Stimulated activated CD8-positive, alpha-beta memory T cell treated with anti-CD3 and anti-CD28 coated beads, Interleukin-2, amount 100 ng/mL, for 48 hours (primary cell): ENCODE results near the gene EXOSC10.
"Not testable (repeated sequence)": the region's sequence is repeated elsewhere in the genome, so short reads cannot be mapped to it uniquely, and the experiment has no call there.

Source experiments
- DNase-seq, 2 donors: peaks; one replicate each; pipeline ENCODE4 v3.0.0-alpha.2; 2020; ENCODE audit warnings: low read depth in 2 of 2

The EXOSC10 gene

DNA sequence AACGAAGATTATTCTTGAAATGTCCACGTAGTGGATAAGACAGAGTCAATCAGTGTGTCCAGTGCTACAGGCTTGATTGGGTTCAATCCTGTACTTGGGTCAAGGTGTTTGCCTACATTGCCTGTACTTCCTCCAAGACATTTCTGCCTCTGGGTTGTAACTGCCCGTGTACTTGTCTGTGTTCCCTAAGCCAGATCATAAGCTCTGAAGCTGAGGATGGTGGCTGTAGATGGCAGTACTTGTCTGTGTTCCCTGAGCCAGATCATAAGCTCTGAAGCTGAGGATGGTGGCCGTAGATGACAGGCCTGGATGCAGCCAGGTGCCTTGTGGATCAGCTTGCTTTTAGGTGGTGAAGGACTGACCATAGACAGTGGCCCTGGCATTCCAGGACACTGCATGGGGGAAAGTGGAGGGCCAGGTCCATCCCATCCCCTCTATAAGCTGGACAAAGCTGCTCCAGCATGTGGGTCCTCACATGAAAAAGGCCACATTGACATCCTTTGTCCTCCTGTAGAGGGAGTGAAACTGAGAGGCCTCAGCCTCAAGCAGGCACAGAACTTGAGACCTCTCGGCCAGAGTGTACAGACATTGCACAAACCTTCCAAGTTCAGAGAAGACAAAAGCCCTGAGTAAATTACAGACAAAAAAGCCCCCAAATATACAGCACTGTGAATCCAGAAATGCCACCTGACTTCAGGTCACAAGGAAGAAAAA, 37.9 kb downstream of the EXOSC10 start:
- DNase-seq: no peak

GRCh38 chr1:11059968-11060830, 39.5 kb downstream of the EXOSC10 start, which contains the start of gene SRM:
Gene SRM, minus strand, starts transcription at chr1:11060018. Its CDS starts 75 bp downstream, at chr1:11059943.
- peak; percentile 85 to 91 for DNase-seq

DNA sequence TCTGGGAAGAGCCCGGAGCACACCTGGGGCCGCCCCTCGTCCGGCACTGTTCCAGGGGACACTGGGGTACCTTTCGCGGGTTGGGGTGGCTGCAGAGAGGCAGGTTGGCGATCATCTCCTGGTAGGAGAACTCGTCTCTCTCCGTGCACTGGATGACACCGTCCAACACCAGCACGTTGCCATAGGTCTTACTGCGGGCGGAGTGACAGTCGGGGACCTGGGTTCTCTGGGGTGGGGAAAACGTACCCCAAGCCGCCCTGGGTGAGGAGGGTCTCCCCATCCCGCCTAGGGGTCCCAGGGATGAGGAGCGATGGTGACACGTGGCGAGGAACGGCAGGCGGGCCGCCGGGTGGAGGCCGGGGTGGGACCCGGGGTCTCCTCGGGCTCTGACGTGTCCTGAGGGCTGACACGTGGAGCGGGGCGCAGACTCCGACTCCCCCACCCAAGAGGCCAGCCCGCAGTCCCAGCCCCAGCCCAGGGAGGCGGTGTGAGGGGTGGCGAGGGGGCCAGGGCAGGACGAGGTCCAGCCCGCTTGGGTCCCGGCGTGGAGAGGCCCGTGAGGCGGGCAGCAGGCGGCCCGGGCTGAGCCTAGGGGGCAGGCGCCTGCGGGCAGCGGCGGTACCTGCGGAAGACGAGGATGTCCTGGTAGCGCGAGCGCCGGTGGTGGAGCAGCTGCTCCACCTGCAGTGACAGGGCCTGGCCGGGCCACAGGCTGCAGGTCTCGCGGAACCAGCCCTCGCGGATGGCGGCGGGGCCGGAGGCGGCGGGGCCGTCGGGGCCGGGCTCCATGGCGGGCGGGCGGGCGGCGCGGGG, 40.3 kb downstream of the EXOSC10 start:
- no peak for DNase-seq

DNA sequence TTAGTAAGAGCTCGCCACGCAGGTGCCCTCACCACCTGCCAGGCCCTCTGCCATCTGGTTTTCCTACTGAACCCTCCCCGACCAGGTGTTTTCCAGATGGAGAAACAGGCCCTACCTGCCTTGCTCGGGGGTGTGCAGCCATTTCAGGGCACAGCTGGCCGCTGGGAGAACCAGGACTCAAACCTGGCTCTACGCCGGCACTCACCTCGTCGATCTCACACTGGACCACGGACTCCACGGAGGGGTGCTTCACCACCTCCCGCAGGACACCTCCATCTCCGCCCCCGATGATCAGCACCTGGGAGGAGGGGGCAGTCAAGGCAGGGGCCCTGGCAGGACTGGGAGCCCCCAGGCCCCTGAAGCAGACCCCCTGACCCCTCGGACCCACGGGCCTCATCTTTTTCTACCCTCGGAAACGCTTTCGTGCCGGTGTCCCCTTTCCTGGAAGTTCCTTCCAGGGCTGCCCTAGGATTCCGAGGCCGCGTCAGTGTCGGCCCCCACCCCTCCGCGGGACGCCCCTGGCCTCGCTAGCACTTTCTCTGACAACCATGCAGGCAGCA, 41.0 kb downstream of the EXOSC10 start:
- no peak for DNase-seq

DNA sequence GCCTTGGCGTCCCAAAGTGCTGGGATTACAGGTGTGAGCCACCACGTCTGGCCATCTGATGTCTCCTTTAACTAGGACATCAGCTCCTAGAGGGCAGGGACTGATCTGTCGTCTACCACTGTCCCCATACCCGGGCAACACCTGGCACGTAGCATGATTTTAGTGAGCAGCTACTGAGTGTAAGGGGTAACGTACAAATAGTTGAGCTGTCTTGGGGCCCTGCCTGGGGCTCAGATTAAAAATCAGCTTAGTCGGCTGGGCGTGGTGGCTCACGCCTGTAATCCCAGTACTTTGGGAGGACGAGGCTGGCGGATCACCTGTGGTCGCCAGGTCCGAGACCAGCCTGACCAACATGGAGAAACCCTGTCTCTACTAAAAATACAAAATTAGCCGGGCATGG, 41.6 kb downstream of the EXOSC10 start:
- no peak for DNase-seq

DNA sequence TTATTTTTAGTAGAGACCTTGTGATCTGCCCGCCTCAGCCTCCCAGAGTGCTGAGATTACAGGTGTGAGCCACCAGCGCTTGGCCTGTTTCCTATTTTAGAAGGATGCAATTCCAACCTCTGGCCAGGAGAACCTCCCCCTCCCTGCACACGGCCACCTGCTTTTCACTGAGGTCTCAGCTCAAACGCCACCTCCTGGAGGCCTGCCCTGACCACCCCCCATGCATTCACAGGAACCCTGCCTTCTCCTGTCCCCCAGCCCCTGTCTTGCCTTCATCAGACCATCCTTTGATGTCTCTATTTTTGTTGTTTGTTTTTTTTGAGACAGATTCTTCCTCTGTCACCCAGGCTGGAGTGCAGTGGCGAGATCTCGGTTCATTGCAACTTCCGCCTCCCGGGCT, 42.2 kb downstream of the EXOSC10 start:
- DNase-seq: no peak

- no peak for DNase-seq
These were observed 43.2 kb downstream of the EXOSC10 start for GRCh38 chr1:11056504-11056903.

DNA sequence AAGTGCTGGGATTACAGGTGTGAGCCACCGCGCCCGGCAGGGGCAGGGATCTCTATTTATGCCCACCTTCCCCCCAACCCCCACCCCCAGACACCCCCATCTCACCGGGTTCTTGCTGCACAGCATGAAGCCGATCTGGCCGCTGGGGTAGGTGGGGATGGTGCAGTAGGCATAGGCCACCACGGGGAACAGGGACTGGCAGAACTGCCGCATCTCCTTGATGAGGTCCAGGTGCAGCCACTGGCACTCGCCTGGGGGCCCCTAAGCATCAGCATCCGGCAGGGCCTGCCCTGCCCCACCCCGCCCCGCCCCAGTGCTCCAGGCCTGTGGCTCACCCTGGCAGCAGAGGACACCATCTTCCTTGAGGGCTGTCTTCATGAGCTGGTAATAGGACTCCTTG, 44.0 kb downstream of the EXOSC10 start:
- DNase-seq: no peak

DNA sequence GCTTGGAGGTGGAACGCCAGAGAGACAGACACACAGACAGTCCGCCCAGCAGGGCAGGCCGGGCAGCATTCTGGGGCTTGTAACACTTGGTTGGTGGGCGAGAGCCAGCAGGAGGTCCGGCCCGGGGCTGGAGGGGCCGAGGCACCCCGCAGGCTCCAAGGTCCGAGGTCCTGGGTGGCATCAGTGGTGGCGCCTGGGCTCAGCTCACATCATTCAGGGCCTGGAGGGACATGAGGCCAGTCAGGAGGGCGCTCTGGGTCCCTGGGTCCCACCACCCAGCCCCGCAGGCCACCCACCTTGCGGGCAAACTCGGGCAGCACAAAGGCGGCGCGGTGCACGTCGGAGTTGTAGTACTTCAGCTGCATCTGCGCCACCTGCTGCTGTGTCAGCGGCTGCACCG, 45.0 kb downstream of the EXOSC10 start:
- DNase-seq: no peak

- DNase-seq: no peak
These were observed 45.5 kb downstream of the EXOSC10 start for GRCh38 chr1:11054181-11054580.

- DNase-seq: no peak
These were observed 45.9 kb downstream of the EXOSC10 start for GRCh38 chr1:11053758-11054137.

DNA sequence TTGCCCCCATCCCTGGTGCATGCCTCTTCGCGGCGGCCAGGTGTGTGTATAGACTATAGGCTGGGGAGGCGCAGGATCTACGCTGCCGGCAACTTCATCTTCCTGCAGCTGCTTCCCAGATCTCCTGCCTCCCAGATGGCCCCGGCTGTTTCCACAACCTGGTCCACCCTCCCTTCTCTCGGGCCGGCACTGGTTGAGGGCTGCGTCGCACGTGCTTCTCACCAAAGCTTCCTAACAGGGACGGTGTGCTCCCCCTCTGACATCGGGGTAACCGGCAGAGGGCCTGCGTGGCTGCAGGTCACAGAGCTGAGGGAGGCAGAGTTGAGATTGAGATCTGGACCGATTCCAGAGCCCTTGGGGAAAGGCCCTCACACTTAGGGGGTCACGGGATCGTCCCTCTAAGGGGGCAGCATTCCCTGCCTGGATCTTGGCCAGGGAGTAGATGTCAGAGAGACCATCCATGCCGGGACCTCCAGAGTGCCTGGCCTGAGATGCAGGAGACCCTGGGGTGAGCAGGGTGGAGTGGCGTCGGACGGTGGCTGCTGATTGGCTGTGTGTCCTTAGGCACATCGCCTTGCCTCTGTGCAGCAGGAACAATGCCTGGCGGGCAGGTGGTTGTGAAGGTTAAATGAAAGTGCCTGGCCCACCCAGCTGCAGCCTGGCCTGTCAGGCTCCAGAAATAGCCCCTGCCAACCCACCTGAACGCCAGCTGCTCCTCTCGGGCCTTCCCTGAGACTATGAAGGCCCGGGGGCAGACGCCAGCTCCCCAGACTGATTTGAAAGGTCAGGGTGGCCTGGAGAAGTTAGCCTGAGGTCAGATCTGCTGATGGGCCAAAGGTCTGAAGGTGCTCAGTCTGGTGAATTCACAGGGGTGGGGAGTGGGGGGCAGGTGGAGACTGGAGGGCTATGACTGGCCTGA, 46.6 kb downstream of the EXOSC10 start:
- DNase-seq: no peak

- DNase-seq: no peak
These were observed 47.7 kb downstream of the EXOSC10 start for GRCh38 chr1:11051781-11052511.

GRCh38 chr1:11051121-11051520, 48.5 kb downstream of the EXOSC10 start:
- DNase-seq: not testable (repeated sequence)

- no peak for DNase-seq
These were observed 52.9 kb downstream of the EXOSC10 start, which contains the start of gene MASP2 for GRCh38 chr1:11046625-11047365. Gene MASP2, minus strand, starts transcription at chr1:11047239. Its CDS starts 32 bp downstream, at chr1:11047207.

DNA sequence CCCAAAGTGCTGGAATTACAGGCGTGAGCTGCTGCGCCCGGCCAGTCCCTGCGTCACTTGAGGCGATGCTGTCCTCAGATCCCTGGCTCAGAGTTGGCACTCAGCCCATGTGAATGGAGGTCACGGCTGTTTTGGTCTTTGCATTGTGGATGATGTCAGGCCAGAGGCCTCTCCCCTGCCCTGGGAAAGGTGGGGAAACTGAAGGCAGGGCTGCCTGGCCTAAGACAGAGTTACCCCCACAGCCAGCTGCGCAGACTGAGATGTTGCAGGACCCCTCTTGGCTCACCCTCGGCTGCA, 53.5 kb downstream of the EXOSC10 start:
- DNase-seq: no peak

- DNase-seq: no peak
These were observed 54.0 kb downstream of the EXOSC10 start for GRCh38 chr1:11045428-11046269.

GRCh38 chr1:11044849-11045427, 54.7 kb downstream of the EXOSC10 start:
- DNase-seq: no peak
